ENCODE data around the gene CNGB1. TPM values are rescaled to one million over a fixed set of nuclear protein-coding genes. Genes with fewer than 3 reads are reported as not detected.
"Not testable (repeated sequence)": the region's sequence is repeated elsewhere in the genome, so short reads cannot be mapped to it uniquely, and the experiment has no call there.

The CNGB1 gene
- total RNA-seq, 1 experiment from 2014 or later, result not detected

GRCh38 chr16:58009856-58010416 is 39.0 kb upstream of the CNGB1 start:
- RAD21 ChIA-PET (ENCODE audit: low non-redundant PET in 1 of 2, low total read pairs in 2 of 2, uncharacterized antibody in 2 of 2, unreplicated experiment in 2 of 2), result no interaction called here
- no peak overlapping the region for H2AFZ ChIP-seq (ENCODE audit: low read depth, low read length, poor library complexity, severe bottlenecking)
- H3K9ac ChIP-seq (ENCODE audit: low read length), result no peak overlapping the region
- H3K4me3 ChIP-seq (replicated peaks in 1 of 2; ENCODE audit: low read depth in 1 of 2, low read length in 2 of 2), result no peak overlapping the region
- H4K20me1 ChIP-seq (ENCODE audit: insufficient read depth), result no peaks in the 10 kb centered on the region
- intact Hi-C loops (cut with micrococcal nuclease), result loop anchor here (5.0 to 10.0 kb wide), 2 partner anchors 285 to 433 kb away; no protein-coding TSS in a partner anchor
- POLR2A ChIA-PET, result no interaction called here
- no peaks in the 10 kb centered on the region for H3K27me3 ChIP-seq (ENCODE audit: insufficient read depth, low read length)
- CTCF ChIA-PET, result no interaction called here
- H3K36me3 ChIP-seq (ENCODE audit: control insufficient read depth in 1 of 2, insufficient read depth in 2 of 2, low read length in 2 of 2), result peaks cover 21 to 33% of the 10 kb centered on the region in 2 experiments; a peak in 3 of 4 replicates
- H3K4me1 ChIP-seq (ENCODE audit: control insufficient read depth in 1 of 2, insufficient read depth in 2 of 2, low read length in 2 of 2), result peaks cover 0 to 9% of the 10 kb centered on the region in 2 experiments; a peak in 1 of 4 replicates
- H3K9me3 ChIP-seq (ENCODE audit: control insufficient read depth in 1 of 2, insufficient read depth in 1 of 2, low read depth in 1 of 2, low read length in 2 of 2), result no peaks in the 10 kb centered on the region
- ATAC-seq (no peak), DNase-seq (ENCODE audit: low read depth, low spot score) (no peak)
- peaks cover 11% of the 10 kb centered on the region; the same call in 1 of the 2 replicates for H3K79me2 ChIP-seq (ENCODE audit: insufficient read depth, low read length)
- TF ChIP-seq ELF1 (IDR thresholded peaks at IDR 0.05; ENCODE audit: borderline replicate concordance, low read depth) (no peak), ZNF274 (IDR thresholded peaks at IDR 0.05; ENCODE audit: low read depth, low read length) (no peak), JUND (IDR thresholded peaks at IDR 0.05) (no peak), CTCF (IDR thresholded peaks at IDR 0.05 in 2 of 3, conservative IDR thresholded peaks at IDR 0.05 in 1 of 3; ENCODE audit: borderline replicate concordance in 1 of 3, insufficient read depth in 1 of 3, low read depth in 2 of 3, low read length in 2 of 3) (no peak), CEBPB (IDR thresholded peaks at IDR 0.05; ENCODE audit: low read depth) (no peak), CBX3 (IDR thresholded peaks at IDR 0.05; ENCODE audit: low read depth) (no peak), SP1 (IDR thresholded peaks at IDR 0.05; ENCODE audit: low read depth) (no peak), SIN3A (IDR thresholded peaks at IDR 0.05; ENCODE audit: low read depth) (no peak), ATF3 (IDR thresholded peaks at IDR 0.05) (no peak), FOSL1 (IDR thresholded peaks at IDR 0.05; ENCODE audit: low read depth) (no peak), YY1 (IDR thresholded peaks at IDR 0.05; ENCODE audit: extremely low read depth, insufficient replicate concordance, low read depth, low read length) (no peak), EZH2phosphoT487 (IDR thresholded peaks at IDR 0.05; ENCODE audit: borderline replicate concordance) (no peak), ZBTB33 (IDR thresholded peaks at IDR 0.05; ENCODE audit: extremely low read depth, insufficient replicate concordance, low read length) (no peak), ZFX (IDR thresholded peaks at IDR 0.05) (no peak), EGR1 (IDR thresholded peaks at IDR 0.05; ENCODE audit: low read depth) (no peak), RAD21 (IDR thresholded peaks at IDR 0.05; ENCODE audit: low read depth) (no peak), SRF (IDR thresholded peaks at IDR 0.05; ENCODE audit: low read depth) (no peak), TCF7L2 (IDR thresholded peaks at IDR 0.05; ENCODE audit: borderline replicate concordance, extremely low read depth, insufficient read depth, insufficient read length) (no peak)
- no peaks in the 10 kb centered on the region for H3K9me2 ChIP-seq (ENCODE audit: insufficient read depth)
- H3K4me2 ChIP-seq (ENCODE audit: low read length), result no peak overlapping the region
- no peak overlapping the region for H3K27ac ChIP-seq (ENCODE audit: low read depth, low read length)
- no TSS peak for BruUV-seq (replicated peaks)

- Histone ChIP-seq H3K36me3 (ENCODE audit: control insufficient read depth in 1 of 2, insufficient read depth in 2 of 2, low read length in 2 of 2) (peaks cover 12 to 18% of the 10 kb centered on the region in 2 experiments; a peak in 3 of 4 replicates), H3K79me2 (ENCODE audit: insufficient read depth, low read length) (peaks cover 23% of the 10 kb centered on the region), H3K4me1 (ENCODE audit: control insufficient read depth in 1 of 2, insufficient read depth in 2 of 2, low read length in 2 of 2) (peaks cover 5 to 14% of the 10 kb centered on the region in 2 experiments; a peak in 3 of 4 replicates)
- intact Hi-C loops (cut with micrococcal nuclease), result loop anchor here (1.0 to 10.0 kb wide), 3 partner anchors 105 to 427 kb away; no protein-coding TSS in a partner anchor
- BruUV-seq (replicated peaks); H3K9me2 ChIP-seq (ENCODE audit: insufficient read depth); RAD21 ChIA-PET (ENCODE audit: low non-redundant PET in 1 of 2, low total read pairs in 2 of 2, uncharacterized antibody in 2 of 2, unreplicated experiment in 2 of 2); DNase-seq (ENCODE audit: low read depth, low spot score); H3K9ac ChIP-seq (ENCODE audit: low read length); POLR2A ChIA-PET; H2AFZ ChIP-seq (ENCODE audit: low read depth, low read length, poor library complexity, severe bottlenecking); H3K4me3 ChIP-seq (replicated peaks in 1 of 2; ENCODE audit: low read depth in 1 of 2, low read length in 2 of 2); H3K9me3 ChIP-seq (ENCODE audit: control insufficient read depth in 1 of 2, insufficient read depth in 1 of 2, low read depth in 1 of 2, low read length in 2 of 2); H4K20me1 ChIP-seq (ENCODE audit: insufficient read depth); ATAC-seq; H3K27ac ChIP-seq (ENCODE audit: low read depth, low read length); H3K27me3 ChIP-seq (ENCODE audit: insufficient read depth, low read length); H3K4me2 ChIP-seq (ENCODE audit: low read length): not testable (repeated sequence)
- CTCF ChIA-PET, result interaction anchor here (1.2 kb wide), 1 partner anchor 106 kb away, joined by 4 read pairs; no protein-coding TSS in a partner anchor
Measured at GRCh38 chr16:58004736-58005135, 33.8 kb upstream of the CNGB1 start.

All from HCT116 (cell line).